Ureter (tissue), 1 donor: ENCODE data around the gene GID4. TPM values are rescaled to one million over a fixed set of nuclear protein-coding genes. Genes with fewer than 3 reads are reported as not detected.
"Not testable (repeated sequence)": the region's sequence is repeated elsewhere in the genome, so short reads cannot be mapped to it uniquely, and the experiment has no call there.

Source experiments
- DNase-seq: peaks from one replicate; pipeline ENCODE4 v3.0.0-alpha.2; 2020; ENCODE audit warnings: low spot score
- total RNA-seq: library from RNA; stranded (reverse); gene quantifications from one replicate; pipeline ENCODE4 v1.2.4, GENCODE V29; 2023
- donor health status: DM: yes; HTN: yes; CAD: no.

The GID4 gene
- total RNA-seq = 12.4 TPM

- DNase-seq = peak; percentile 100
Measured at GRCh38 chr17:18038861-18039534, at the start of gene GID4, which contains the start of gene ATPAF2. GID4 (plus strand) TSS chr17:18039408; CDS start chr17:18039465, 57 bp downstream. ATPAF2 (minus strand) TSS chr17:18039168; CDS start chr17:18039013, 155 bp downstream.

DNA sequence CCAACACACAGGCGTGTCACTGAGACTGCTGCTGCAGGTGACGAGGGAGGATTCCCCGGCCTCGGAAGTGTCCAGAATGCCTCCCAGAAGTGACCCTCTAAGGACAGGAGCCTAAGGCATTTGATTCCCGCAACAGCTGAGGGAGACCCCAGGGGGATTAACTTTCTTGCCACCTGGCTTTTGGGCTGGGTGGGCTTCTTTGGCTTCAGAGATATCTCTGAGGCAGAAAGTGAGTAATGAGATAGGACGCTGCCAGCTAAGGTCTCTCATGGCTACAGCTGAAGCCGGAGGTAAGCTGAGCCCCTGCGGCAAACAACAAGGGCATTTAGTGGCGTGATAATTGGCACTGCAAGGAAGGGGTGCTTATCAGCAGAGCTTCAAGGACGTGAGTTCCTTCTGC, 49.6 kb upstream of the GID4 start:
- no peak for DNase-seq

DNA sequence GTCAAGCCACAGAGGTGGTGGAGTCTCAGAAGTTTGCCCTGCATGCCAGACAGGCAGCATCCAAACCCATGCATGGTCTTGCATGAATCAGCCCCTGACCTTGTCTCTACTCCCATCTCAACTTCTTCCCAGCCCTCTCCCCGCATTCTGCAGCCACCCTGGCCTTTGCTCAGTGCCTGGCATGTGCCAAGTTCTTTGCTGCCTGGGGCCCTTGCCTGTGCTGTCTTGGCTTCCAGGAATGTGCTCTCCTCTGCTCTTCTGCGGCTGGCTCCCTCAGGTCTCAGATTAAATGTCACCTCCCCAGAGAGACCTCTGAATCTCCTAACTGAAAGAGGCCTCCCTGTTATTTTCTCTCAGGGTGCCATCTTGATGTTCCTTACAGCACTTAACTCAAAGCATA, 48.9 kb upstream of the GID4 start:
- no peak for DNase-seq

- DNase-seq = no peak
Measured at GRCh38 chr17:17993366-17993765, 45.8 kb upstream of the GID4 start.

DNA sequence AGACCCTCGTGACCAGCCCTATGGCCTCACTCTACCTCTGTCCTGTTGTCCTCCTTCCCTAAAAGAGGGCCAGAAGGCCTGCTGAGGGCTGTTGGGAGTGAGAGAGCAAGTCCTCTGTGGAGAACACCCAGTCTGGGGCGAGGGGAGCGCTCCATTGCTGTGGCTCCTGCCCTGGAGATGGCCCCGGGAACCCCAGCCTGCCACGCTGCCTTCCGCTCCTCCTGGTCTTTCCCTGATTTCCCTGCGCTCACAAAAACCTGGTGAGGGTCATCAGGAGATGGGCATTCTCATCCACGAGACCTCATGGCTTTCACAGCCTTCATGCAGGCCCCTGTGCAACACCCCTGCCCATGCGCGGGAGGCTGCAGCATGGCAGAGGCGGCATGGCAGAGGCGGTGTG, 45.4 kb upstream of the GID4 start:
- no peak for DNase-seq

DNA sequence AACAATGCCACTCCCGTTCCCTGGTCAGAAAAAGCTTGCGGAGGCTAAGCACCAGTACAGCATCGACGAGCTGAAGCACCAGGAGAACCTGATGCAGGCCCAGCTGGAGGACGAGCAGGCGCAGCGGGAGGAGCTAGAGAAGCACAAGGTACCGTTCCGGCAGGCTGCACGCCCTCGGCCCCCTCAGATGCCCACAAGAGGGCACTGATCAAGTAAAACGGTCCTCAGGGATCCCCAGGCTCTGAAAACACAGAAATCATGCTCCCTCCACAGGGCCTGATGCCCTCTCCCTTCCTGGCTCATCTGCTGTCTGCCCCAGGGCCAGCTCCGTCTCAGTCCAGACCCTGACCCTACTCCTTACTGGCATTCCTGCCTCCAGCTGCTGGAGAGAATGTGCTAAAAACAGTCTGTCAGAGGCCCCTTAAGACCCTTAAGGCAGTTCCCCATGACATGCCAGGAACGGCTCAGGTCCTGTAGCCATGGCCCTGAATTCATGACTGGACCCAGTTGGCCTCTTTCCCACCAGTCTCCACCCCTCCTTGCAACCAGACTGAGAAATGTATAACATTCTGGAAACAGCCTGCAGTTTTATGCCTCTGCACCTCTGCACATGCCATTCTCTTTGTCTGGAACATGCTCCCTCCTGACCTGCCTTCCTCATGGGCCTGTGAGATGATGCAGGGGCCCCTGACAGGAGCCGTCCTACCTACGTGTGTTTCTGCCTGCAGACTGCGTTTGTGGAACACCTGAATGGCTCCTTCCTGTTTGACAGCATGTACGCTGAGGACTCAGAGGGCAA, 44.7 kb upstream of the GID4 start:
- DNase-seq = no peak

- DNase-seq = not testable (repeated sequence)
Measured at GRCh38 chr17:17995887-17996286, 43.3 kb upstream of the GID4 start.

DNA sequence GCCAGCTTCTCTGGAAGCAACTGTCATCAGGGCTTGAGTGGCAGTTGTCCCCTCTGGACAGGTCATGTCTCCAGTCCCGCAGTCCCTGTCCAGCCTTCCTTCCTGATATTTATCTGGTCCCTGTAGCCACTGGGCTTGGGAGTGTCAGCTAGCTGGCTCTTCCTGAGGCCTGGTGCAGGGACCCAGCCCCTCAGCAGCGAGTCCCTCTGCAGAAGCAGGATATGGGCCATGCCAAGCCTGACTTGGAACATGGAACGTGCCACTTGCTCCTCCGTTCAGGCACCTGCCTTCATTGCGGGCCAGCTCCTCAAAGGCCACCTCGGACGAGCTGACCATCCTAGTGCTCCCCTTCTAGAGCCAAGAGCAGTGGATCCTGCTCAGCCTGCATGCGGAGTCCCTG, 40.3 kb upstream of the GID4 start:
- no peak for DNase-seq

- no peak for DNase-seq
Measured at GRCh38 chr17:17999364-18000029, 39.7 kb upstream of the GID4 start.

DNA sequence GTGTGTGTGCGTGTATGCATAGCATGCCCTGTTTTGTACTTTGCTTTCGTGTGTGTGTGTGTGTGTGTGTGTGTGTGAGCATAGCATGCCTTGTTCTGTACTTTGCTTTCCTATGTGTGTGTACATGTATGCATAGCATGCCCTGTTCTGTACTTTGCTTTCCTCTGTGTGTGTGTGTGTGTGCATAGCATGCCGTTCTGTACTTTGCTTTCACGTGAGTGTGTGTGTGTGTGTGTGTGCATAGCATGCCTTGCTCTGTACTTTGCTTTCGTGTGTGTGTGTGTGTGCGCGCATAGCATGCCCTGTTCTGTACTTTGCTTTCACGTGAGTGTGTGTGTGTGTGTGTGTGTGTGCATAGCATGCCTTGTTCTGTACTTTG, 39.2 kb upstream of the GID4 start:
- DNase-seq = no peak

DNA sequence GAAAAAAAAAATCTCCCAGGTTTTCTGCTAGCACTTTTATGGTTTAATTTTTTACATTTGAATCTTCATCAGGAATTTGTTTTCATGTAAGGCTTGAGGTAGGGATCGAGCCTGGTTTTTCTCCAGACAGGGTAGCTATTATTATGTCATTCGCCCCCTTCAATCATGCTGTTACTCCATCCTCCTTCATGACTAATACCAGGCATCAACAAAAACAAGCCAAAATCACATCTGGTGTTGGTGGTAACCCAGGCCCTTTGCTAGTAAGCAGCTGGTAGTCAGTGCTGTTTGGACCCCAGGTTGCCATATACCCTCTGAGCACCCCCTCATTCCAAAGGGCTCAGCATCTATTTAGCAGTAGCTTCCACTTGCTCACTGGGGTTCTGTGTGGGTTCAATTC, 37.0 kb upstream of the GID4 start:
- DNase-seq = no peak

DNA sequence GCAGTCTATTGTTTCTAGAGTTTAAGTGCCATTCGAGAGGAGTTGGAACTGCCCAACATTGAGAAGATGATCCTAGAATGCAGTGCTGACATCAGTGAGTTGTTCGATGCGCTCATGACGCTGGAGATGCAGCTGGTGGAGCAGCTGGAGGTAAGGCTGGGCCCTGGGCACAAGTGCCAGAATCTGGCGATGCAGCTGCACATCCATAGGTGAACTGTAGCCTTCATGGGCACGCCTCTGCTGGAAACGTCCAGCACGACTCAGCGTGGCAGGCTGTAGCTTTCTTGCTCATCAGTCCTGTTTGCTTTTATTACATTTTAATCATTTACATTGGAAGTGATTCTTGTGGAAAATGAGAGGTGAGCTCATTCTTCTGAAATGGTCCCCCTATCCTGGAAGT, 34.9 kb upstream of the GID4 start:
- no peak for DNase-seq

- DNase-seq = no peak
Measured at GRCh38 chr17:18004884-18005305, 34.3 kb upstream of the GID4 start.

- DNase-seq = no peak
Measured at GRCh38 chr17:18005496-18005895, 33.7 kb upstream of the GID4 start.

DNA sequence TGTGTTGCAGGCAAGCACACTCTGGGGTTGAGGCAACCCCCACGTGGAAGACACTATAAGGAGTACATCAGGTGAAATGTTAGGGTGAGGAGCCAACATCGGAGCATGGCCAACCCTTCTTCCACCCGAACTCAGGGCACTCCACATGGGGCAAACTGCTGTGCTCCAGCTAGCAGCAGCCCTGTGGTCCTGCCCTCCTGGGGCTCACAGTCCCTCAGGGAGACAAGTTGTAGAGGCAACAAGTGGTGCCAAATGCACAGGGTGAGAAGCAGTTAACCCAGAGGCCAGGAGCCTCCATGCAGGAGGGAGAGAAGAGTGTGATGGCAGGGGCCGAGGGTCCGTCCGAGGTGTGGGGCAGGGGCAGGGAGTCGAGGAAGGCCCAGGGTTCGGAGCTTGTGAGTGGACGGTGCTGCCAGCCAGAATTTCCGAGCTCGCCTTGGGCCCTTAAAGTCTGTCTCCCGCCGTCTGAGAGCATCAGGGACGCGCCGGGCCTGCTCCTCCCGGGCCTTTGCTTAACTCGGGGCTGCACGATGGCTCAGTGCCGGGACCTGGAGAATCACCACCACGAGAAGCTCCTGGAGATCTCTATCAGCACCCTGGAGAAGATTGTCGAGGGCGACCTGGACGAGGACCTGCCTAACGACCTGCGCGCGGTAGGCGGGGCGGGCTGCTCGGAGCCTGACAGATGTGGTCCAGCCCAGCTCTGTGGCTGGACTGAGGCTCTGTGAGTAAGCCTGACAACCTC, 32.5 kb upstream of the GID4 start:
- no peak for DNase-seq

DNA sequence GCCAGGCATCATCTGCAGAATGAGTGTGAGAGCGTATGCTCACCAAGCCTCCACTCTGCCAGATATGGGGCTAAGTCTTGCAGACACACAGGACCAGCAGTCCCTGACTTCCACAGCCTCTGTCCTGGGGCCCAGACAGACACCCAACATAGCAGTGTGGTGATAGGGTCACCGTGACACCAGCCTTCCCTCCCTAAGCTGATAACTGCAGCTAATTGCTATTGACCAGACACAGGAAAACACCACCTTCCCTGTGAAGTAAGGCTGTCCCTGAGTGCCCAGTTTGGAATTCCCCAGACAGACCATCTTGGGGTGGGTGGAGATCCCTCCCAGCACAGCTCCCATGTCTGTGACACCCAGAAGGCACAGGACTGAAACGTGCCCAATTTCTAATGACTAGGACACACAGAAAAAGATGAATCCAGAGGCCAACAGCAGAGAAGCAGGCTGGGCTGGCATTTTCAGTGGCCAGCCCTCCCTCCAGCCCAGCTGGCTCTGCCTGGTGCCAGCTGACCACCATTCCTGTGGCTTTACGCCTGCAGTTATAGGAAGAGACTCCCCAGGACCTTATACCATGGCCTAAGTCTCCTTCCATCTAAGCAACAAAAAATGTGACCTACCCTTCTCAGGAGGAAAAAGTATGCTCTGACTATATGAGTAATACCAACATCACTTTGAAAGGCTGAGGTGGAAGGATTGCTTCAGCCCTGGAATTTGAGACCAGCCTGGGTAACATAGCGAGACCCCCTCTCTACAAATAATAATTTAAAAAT, 30.5 kb upstream of the GID4 start:
- no peak for DNase-seq

- DNase-seq = no peak
Measured at GRCh38 chr17:18009609-18010420, 29.4 kb upstream of the GID4 start.

- no peak for DNase-seq
Measured at GRCh38 chr17:18011286-18011685, 27.9 kb upstream of the GID4 start.

GRCh38 chr17:18014006-18014405, 25.2 kb upstream of the GID4 start:
- DNase-seq = no peak

DNA sequence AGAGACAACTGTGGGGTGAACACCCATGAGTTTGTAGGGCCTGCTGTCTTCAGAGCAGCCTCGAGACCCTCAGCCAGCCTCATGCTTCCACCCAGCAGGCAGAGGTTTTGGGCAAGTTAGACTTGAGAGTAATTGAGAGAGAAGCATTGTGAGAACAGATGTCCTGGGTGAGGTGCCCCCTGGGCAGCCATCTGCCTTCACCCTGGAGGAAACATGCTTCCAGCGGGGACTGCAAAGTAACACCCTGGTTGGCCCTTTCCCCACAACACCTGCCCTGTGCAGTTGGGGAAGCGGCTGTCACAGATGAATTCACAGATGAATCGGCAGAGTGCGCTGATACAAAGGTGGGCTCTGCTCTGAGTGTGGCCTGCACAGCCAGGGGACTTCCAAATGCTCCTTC, 23.6 kb upstream of the GID4 start:
- no peak for DNase-seq
